Liver (tissue), 3 donors: Measurements from ENCODE around the gene URB1.

Experiments
- HNF4G ChIP-seq: IDR thresholded peaks from 2 replicates; pipeline ENCODE4 v1.6.1; 2016; ENCODE audit warnings: antibody characterized with exemption
- RAD21 ChIP-seq, 2 donors: IDR thresholded peaks; 2 replicates each; pipeline ENCODE4 v1.6.1; 2016; ENCODE audit warnings: antibody characterized with exemption in 2 of 2, mild to moderate bottlenecking in 2 of 2
- TAF1 ChIP-seq: conservative IDR thresholded peaks from 2 replicates; pipeline ENCODE4 v1.6.1; 2016; ENCODE audit warnings: antibody characterized with exemption, mild to moderate bottlenecking
- YY1 ChIP-seq: IDR thresholded peaks from 2 replicates; pipeline ENCODE4 v1.6.1; 2016; ENCODE audit warnings: antibody characterized with exemption, mild to moderate bottlenecking
- TF ChIP-seq, protein P1 (sequence below): fragments of 150-350 bp; IDR thresholded peaks from 2 replicates; pipeline ENCODE4 v1.5.1; 2017; ENCODE audit warnings: improper control_type of control experiment, low read depth, low read length; ENCODE audit not compliant: missing input control
- TF ChIP-seq, protein P2 (sequence below): IDR thresholded peaks from 2 replicates; pipeline ENCODE4 v1.6.1; 2016; ENCODE audit warnings: antibody characterized with exemption
- TF ChIP-seq, protein P3 (sequence below): IDR thresholded peaks from 2 replicates; pipeline ENCODE4 v1.6.1; 2016; ENCODE audit warnings: antibody characterized with exemption
- donor health status: healthy.
- donor health status: healthy.

DNA sequence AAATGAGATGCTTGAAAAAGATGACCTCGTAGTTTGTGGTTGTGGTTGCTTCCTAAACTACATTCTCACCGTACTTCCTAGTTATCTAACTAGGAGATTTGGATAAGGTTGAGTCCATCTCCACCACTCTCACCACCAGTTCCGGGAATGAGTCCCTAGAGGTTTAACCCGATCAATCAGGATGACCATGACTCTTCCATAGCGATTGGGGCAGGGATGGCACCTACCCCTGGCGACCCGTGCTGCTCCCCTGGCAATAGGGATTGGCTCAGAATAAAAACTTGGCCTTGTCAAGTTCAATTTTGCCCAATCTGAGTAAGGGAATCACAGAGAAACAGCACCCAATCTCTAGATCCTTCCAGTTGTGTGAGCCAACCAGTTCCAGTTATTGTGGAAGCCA is 111.3 kb downstream of the URB1 start:
- TF ChIP-seq, protein P1, sequence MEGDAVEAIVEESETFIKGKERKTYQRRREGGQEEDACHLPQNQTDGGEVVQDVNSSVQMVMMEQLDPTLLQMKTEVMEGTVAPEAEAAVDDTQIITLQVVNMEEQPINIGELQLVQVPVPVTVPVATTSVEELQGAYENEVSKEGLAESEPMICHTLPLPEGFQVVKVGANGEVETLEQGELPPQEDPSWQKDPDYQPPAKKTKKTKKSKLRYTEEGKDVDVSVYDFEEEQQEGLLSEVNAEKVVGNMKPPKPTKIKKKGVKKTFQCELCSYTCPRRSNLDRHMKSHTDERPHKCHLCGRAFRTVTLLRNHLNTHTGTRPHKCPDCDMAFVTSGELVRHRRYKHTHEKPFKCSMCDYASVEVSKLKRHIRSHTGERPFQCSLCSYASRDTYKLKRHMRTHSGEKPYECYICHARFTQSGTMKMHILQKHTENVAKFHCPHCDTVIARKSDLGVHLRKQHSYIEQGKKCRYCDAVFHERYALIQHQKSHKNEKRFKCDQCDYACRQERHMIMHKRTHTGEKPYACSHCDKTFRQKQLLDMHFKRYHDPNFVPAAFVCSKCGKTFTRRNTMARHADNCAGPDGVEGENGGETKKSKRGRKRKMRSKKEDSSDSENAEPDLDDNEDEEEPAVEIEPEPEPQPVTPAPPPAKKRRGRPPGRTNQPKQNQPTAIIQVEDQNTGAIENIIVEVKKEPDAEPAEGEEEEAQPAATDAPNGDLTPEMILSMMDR: no peak
- no peak for TF ChIP-seq TAF1
- no peak for TF ChIP-seq RAD21 (IDR thresholded peaks at IDR 0.05)
- TF ChIP-seq, protein P2, sequence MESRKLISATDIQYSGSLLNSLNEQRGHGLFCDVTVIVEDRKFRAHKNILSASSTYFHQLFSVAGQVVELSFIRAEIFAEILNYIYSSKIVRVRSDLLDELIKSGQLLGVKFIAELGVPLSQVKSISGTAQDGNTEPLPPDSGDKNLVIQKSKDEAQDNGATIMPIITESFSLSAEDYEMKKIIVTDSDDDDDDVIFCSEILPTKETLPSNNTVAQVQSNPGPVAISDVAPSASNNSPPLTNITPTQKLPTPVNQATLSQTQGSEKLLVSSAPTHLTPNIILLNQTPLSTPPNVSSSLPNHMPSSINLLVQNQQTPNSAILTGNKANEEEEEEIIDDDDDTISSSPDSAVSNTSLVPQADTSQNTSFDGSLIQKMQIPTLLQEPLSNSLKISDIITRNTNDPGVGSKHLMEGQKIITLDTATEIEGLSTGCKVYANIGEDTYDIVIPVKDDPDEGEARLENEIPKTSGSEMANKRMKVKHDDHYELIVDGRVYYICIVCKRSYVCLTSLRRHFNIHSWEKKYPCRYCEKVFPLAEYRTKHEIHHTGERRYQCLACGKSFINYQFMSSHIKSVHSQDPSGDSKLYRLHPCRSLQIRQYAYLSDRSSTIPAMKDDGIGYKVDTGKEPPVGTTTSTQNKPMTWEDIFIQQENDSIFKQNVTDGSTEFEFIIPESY: no peak
- TF ChIP-seq HNF4G: no peak
- TF ChIP-seq YY1: no peak
- TF ChIP-seq, protein P3, sequence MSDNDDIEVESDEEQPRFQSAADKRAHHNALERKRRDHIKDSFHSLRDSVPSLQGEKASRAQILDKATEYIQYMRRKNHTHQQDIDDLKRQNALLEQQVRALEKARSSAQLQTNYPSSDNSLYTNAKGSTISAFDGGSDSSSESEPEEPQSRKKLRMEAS: no peak
